HCEC 1CT (cell line): ENCODE data around the gene USP10.

Experiments used
- DNase-seq: peaks from one replicate; pipeline ENCODE4 v3.0.0-alpha.2; 2017

USP10 gene

GRCh38 chr16:84828322-84828721, 128.5 kb downstream of the USP10 start:
- DNase-seq: no peak
